Panc1 (cell line): ENCODE measurements around the gene DDX46.

Experiments
- SIN3A ChIP-seq: IDR thresholded peaks from 2 replicates; pipeline ENCODE4 v1.6.1; 2012; ENCODE audit warnings: low read depth, mild to moderate bottlenecking, low read length, moderate library complexity, borderline replicate concordance; ENCODE audit not compliant: insufficient read depth
- TF ChIP-seq, protein P1 (sequence below): fragments of 450-650 bp; IDR thresholded peaks from 2 replicates; pipeline ENCODE4 v1.5.1; 2017; ENCODE audit warnings: mild to moderate bottlenecking

DNA sequence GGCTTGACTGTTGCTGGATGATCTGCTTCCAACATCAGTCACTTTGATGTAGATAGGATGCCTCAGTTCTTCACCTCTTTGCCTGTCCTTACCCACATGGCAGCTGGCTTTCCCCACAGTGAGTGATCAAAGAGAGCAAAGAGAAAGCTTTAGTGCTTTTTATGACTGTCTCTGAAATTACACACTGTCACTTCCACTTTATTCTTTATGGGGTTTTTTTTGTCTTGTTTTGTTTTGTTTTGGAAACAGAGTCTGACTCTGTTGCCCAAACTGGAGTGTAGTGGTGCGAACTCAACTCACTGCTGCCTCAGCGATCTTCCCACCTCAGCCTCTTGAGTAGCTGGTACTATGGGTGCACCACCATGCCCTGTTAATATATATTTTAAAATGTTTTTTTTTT, 54.8 kb downstream of the DDX46 start:
- TF ChIP-seq, protein P1, sequence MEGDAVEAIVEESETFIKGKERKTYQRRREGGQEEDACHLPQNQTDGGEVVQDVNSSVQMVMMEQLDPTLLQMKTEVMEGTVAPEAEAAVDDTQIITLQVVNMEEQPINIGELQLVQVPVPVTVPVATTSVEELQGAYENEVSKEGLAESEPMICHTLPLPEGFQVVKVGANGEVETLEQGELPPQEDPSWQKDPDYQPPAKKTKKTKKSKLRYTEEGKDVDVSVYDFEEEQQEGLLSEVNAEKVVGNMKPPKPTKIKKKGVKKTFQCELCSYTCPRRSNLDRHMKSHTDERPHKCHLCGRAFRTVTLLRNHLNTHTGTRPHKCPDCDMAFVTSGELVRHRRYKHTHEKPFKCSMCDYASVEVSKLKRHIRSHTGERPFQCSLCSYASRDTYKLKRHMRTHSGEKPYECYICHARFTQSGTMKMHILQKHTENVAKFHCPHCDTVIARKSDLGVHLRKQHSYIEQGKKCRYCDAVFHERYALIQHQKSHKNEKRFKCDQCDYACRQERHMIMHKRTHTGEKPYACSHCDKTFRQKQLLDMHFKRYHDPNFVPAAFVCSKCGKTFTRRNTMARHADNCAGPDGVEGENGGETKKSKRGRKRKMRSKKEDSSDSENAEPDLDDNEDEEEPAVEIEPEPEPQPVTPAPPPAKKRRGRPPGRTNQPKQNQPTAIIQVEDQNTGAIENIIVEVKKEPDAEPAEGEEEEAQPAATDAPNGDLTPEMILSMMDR: no peak
- no peak for TF ChIP-seq SIN3A
